Measurements from ENCODE around the gene NEGR1. TPM values are rescaled to one million over a fixed set of nuclear protein-coding genes. Genes with fewer than 3 reads are reported as not detected.

Gene NEGR1
- total RNA-seq, 1 donor from 2014 or later = 18.1 TPM

DNA sequence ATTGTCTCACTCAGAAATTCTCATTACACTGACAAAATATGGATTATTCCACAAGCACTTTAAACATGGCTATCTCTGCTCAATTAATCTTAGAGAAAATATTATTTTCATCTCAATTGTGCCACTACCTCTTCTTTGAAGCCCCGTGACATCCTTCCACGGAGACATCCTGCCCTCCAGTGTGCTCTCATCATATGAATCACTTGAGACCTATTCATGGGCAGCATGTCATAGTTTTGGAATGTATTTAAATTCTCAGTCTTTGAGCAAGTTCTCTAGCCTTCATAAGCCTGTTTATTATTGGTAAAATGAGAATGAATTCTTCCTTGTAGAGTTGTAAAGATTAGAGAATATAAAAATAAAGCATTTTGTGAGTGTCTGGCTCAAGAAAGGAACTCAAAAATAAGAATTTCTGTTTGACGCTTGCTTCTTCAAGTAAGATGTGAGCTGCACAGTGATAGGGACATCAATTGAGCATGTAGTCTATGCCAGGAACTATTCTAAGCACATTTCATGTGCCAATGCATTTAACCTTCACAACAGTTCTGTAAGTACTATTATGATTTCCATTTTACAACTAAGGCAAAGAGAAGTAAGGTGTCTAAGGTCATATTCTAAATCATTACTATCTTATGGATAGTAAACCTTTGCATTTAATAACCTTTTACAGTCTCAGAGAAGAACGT lies 644.1 kb downstream of the NEGR1 start:
- Histone ChIP-seq H3K27ac (no peak overlapping the region), H3K4me3 (no peak overlapping the region), H3K27me3 (ENCODE audit: low read depth) (no peaks in the 10 kb centered on the region), H3K9me3 (no peaks in the 10 kb centered on the region), H3K4me1 (no peaks in the 10 kb centered on the region), H3K36me3 (no peaks in the 10 kb centered on the region)
- DNase-seq = no peak
- ATAC-seq = no peak
- intact Hi-C loops (cut with DNase I) = no loop called here
- TF ChIP-seq, protein P1, sequence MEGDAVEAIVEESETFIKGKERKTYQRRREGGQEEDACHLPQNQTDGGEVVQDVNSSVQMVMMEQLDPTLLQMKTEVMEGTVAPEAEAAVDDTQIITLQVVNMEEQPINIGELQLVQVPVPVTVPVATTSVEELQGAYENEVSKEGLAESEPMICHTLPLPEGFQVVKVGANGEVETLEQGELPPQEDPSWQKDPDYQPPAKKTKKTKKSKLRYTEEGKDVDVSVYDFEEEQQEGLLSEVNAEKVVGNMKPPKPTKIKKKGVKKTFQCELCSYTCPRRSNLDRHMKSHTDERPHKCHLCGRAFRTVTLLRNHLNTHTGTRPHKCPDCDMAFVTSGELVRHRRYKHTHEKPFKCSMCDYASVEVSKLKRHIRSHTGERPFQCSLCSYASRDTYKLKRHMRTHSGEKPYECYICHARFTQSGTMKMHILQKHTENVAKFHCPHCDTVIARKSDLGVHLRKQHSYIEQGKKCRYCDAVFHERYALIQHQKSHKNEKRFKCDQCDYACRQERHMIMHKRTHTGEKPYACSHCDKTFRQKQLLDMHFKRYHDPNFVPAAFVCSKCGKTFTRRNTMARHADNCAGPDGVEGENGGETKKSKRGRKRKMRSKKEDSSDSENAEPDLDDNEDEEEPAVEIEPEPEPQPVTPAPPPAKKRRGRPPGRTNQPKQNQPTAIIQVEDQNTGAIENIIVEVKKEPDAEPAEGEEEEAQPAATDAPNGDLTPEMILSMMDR (IDR thresholded peaks at IDR 0.05) = no peak

DNA sequence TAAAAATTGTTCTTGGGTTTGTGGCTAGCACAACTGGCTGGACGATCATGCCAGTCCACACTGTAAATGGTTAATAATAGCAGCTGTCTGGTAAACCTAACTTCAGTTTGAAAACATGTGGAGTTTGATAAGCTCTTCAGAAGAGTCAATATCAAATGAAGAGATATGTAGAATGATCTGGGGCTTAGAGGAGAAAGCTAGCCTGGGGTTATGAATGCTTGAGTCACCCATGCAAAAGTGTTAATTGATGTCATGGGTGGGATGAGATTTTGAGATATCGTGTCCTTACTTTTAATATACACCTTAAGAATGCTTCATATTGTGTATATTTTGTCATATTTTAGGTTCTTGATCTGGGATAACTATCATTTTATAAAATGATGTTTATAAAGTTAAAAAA lies 646.8 kb downstream of the NEGR1 start:
- Histone ChIP-seq H3K36me3 (no peaks in the 10 kb centered on the region), H3K27ac (no peak overlapping the region), H3K4me1 (no peaks in the 10 kb centered on the region), H3K27me3 (ENCODE audit: low read depth) (no peaks in the 10 kb centered on the region), H3K9me3 (no peaks in the 10 kb centered on the region), H3K4me3 (no peak overlapping the region)
- no peak for DNase-seq
- TF ChIP-seq, protein P1 (IDR thresholded peaks at IDR 0.05) = no peak
- intact Hi-C loops (cut with DNase I) = no loop called here
- ATAC-seq = no peak

DNA sequence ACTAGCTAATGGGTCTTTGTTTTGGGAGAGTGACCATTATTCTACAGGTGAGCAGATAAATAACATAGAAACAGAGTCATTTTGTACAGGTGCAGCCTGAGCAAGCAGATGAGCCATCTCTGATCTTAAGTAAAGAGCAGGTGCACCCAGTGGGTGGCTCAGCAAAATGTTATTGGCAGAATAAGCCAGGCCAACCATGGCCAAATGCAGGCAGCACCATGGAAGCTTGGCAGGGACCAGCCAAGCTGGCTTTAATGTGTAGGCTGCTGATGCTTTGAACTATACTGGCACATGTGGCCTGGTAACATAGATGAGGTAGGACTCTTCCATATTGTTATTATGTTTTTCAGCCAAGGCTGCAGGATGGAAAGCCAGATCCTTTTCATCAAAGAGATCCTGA lies 648.2 kb downstream of the NEGR1 start:
- intact Hi-C loops (cut with DNase I) = no loop called here
- Histone ChIP-seq H3K27me3 (ENCODE audit: low read depth) (no peaks in the 10 kb centered on the region), H3K27ac (no peak overlapping the region), H3K9me3 (no peaks in the 10 kb centered on the region), H3K36me3 (no peaks in the 10 kb centered on the region), H3K4me1 (no peaks in the 10 kb centered on the region), H3K4me3 (no peak overlapping the region)
- no peak for ATAC-seq
- no peak for DNase-seq
- TF ChIP-seq, protein P1 (IDR thresholded peaks at IDR 0.05) = no peak

DNA sequence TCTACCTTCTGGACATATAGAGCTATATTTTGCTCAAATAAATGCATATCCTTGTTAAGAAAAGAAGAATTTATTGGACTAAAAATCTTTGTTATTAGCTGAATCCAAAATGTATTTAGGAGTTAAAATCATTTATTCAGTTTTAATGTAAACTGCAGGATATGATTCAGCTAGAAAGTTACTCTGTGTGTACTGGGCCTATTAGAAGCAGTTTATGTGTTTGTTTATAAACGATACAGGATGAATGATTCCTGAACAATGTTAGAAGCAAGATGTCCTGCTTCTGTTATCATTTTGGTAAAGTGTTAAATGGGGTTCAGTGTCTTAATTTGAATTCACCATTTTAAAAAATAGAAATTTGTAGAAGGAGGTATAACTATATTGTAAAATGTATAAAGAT lies 652.3 kb downstream of the NEGR1 start:
- intact Hi-C loops (cut with DNase I) = no loop called here
- H3K27me3 ChIP-seq (ENCODE audit: low read depth) = no peaks in the 10 kb centered on the region
- no peak overlapping the region for H3K27ac ChIP-seq
- no peaks in the 10 kb centered on the region for H3K4me1 ChIP-seq
- ATAC-seq (no peak), DNase-seq (no peak)
- no peaks in the 10 kb centered on the region for H3K36me3 ChIP-seq
- no peaks in the 10 kb centered on the region for H3K9me3 ChIP-seq
- no peak overlapping the region for H3K4me3 ChIP-seq
- TF ChIP-seq, protein P1 (IDR thresholded peaks at IDR 0.05) = no peak

DNA sequence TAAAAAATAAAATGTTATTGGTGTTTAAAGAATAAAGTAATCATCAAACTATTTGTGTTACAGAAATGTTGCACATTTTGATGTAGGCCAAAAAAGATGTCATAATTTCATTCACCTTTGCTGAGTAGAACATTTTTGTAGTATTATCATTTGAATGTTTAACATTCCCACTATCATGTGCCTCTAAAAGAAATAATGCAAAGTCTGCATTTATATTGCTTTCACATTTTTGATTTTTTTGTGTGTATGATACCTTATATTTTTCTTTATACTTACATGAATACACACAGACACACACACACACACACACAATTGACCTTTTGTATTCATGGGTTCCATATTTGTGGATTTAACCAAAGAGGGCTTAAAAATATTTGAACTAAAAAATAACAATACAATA lies 657.3 kb downstream of the NEGR1 start:
- Histone ChIP-seq H3K9me3 (no peaks in the 10 kb centered on the region), H3K27me3 (ENCODE audit: low read depth) (no peaks in the 10 kb centered on the region), H3K36me3 (no peaks in the 10 kb centered on the region), H3K27ac (no peak overlapping the region), H3K4me1 (no peaks in the 10 kb centered on the region), H3K4me3 (no peak overlapping the region)
- TF ChIP-seq, protein P1 (IDR thresholded peaks at IDR 0.05) = no peak
- ATAC-seq (no peak), DNase-seq (no peak)
- intact Hi-C loops (cut with DNase I) = no loop called here
